ENCODE results near the gene NEAT1.
A peak's percentile ranks its signal among the peaks of the same experiment; 100 is the strongest.

The NEAT1 gene

DNA sequence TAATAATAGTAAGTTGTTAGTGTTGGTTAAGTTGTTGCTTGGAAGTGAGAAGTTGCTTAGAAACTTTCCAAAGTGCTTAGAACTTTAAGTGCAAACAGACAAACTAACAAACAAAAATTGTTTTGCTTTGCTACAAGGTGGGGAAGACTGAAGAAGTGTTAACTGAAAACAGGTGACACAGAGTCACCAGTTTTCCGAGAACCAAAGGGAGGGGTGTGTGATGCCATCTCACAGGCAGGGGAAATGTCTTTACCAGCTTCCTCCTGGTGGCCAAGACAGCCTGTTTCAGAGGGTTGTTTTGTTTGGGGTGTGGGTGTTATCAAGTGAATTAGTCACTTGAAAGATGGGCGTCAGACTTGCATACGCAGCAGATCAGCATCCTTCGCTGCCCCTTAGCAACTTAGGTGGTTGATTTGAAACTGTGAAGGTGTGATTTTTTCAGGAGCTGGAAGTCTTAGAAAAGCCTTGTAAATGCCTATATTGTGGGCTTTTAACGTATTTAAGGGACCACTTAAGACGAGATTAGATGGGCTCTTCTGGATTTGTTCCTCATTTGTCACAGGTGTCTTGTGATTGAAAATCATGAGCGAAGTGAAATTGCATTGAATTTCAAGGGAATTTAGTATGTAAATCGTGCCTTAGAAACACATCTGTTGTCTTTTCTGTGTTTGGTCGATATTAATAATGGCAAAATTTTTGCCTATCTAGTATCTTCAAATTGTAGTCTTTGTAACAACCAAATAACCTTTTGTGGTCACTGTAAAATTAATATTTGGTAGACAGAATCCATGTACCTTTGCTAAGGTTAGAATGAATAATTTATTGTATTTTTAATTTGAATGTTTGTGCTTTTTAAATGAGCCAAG lies 2.7 kb downstream of the NEAT1 start:
- H3K36me3 ChIP-seq (ENCODE audit: insufficient read depth, insufficient read length, low read length) = peaks cover 36% of the 10 kb centered on the region
- TF ChIP-seq ZNF274 (IDR thresholded peaks at IDR 0.05; ENCODE audit: low read depth, low read length) (no peak), SUZ12 (IDR thresholded peaks at IDR 0.05; ENCODE audit: extremely low read depth, insufficient read depth, insufficient read length) (no peak), YY1 (IDR thresholded peaks at IDR 0.05; ENCODE audit: insufficient read depth, insufficient read length) (no peak)
- H3K9me3 ChIP-seq (ENCODE audit: insufficient read depth, low read length) = no peaks in the 10 kb centered on the region
- H3K4me1 ChIP-seq (ENCODE audit: insufficient read depth, insufficient read length) = peaks cover 9% of the 10 kb centered on the region
- no peaks in the 10 kb centered on the region for H3K27me3 ChIP-seq (ENCODE audit: insufficient read depth, insufficient read length)
- peak overlapping the region; percentile 90 for H3K4me3 ChIP-seq (ENCODE audit: insufficient read length, low read depth)
- H3K9ac ChIP-seq (ENCODE audit: insufficient read length, low read depth) = peak overlapping the region; percentile 98
- DNase-seq (ENCODE audit: low read depth, low spot score) = no peak

DNA sequence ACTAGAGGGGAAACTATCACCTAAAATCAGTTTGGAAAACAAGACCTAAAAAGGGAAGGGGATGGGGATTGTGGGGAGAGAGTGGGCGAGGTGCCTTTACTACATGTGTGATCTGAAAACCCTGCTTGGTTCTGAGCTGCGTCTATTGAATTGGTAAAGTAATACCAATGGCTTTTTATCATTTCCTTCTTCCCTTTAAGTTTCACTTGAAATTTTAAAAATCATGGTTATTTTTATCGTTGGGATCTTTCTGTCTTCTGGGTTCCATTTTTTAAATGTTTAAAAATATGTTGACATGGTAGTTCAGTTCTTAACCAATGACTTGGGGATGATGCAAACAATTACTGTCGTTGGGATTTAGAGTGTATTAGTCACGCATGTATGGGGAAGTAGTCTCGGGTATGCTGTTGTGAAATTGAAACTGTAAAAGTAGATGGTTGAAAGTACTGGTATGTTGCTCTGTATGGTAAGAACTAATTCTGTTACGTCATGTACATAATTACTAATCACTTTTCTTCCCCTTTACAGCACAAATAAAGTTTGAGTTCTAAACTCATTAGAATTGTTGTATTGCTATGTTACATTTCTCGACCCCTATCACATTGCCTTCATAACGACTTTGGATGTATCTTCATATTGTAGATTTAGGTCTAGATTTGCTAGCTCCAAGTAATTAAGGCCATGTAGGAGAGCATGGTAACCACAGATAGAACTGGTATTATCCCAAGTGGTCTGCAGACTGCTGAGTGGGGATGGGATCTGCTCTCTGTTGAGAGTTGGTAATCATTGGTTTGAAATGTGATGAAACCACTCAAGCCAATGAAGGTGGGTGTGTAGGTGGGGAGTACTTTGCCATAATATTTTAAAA lies 3.6 kb downstream of the NEAT1 start:
- no peak for TF ChIP-seq YY1 (IDR thresholded peaks at IDR 0.05; ENCODE audit: insufficient read depth, insufficient read length)
- TF ChIP-seq SUZ12 (IDR thresholded peaks at IDR 0.05; ENCODE audit: extremely low read depth, insufficient read depth, insufficient read length) = no peak
- no peak for TF ChIP-seq ZNF274 (IDR thresholded peaks at IDR 0.05; ENCODE audit: low read depth, low read length)
- Histone ChIP-seq H3K27me3 (ENCODE audit: insufficient read depth, insufficient read length) (no peaks in the 10 kb centered on the region), H3K9me3 (ENCODE audit: insufficient read depth, low read length) (no peaks in the 10 kb centered on the region), H3K9ac (ENCODE audit: insufficient read length, low read depth) (peak overlapping the region; percentile 39), H3K36me3 (ENCODE audit: insufficient read depth, insufficient read length, low read length) (peaks cover 39% of the 10 kb centered on the region), H3K4me3 (ENCODE audit: insufficient read length, low read depth) (peak overlapping the region; percentile 90), H3K4me1 (ENCODE audit: insufficient read depth, insufficient read length) (peaks cover 8% of the 10 kb centered on the region)
- no peak for DNase-seq (ENCODE audit: low read depth, low spot score)

DNA sequence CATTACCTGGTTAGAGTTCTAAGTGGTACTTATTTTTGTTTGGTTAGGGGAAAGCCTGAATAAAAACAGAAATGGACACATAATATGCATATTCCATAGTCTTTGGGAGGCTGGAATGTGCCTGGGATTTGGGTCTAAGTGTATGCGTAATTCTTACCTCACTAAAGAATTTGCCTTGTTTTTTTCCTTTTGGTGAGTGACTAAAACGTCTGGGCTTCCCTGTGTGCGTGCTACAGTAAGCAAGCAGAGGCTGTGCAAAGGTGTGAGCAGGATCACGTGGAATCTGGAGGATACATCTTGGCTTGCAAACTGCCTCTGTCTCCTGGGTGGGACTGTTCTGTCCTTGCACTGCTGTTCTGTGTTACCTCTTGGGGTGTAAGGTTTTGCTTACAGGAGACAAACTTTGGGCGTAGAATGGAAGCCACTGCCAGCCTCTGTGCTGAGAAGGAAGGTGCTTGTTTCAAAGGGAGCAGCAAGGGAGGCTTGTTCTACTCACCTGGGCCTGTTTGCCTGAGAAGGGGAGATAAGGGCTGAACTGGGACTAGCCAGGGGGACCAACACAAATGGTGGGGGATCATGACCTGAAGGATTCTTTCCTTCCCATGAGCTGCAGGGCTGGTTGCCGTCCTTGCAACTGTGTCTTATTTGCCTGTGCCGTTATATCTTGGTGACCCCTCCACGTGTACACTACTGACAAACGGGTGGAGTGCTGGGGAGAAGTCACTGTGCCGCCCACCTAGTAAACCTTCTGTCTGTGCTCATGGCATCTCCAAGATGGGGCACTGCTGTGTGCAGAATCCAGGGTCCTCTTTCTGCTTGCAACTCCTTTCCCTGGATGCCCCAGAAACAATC lies 4.5 kb downstream of the NEAT1 start:
- no peak overlapping the region for H3K4me3 ChIP-seq (ENCODE audit: insufficient read length, low read depth)
- no peak for DNase-seq (ENCODE audit: low read depth, low spot score)
- H3K4me1 ChIP-seq (ENCODE audit: insufficient read depth, insufficient read length) = peaks cover 5% of the 10 kb centered on the region
- no peaks in the 10 kb centered on the region for H3K9me3 ChIP-seq (ENCODE audit: insufficient read depth, low read length)
- H3K27me3 ChIP-seq (ENCODE audit: insufficient read depth, insufficient read length) = no peaks in the 10 kb centered on the region
- H3K9ac ChIP-seq (ENCODE audit: insufficient read length, low read depth) = no peak overlapping the region
- H3K36me3 ChIP-seq (ENCODE audit: insufficient read depth, insufficient read length, low read length) = peaks cover 41% of the 10 kb centered on the region
- TF ChIP-seq SUZ12 (IDR thresholded peaks at IDR 0.05; ENCODE audit: extremely low read depth, insufficient read depth, insufficient read length) = no peak
- TF ChIP-seq ZNF274 (IDR thresholded peaks at IDR 0.05; ENCODE audit: low read depth, low read length) = no peak
- no peak for TF ChIP-seq YY1 (IDR thresholded peaks at IDR 0.05; ENCODE audit: insufficient read depth, insufficient read length)

DNA sequence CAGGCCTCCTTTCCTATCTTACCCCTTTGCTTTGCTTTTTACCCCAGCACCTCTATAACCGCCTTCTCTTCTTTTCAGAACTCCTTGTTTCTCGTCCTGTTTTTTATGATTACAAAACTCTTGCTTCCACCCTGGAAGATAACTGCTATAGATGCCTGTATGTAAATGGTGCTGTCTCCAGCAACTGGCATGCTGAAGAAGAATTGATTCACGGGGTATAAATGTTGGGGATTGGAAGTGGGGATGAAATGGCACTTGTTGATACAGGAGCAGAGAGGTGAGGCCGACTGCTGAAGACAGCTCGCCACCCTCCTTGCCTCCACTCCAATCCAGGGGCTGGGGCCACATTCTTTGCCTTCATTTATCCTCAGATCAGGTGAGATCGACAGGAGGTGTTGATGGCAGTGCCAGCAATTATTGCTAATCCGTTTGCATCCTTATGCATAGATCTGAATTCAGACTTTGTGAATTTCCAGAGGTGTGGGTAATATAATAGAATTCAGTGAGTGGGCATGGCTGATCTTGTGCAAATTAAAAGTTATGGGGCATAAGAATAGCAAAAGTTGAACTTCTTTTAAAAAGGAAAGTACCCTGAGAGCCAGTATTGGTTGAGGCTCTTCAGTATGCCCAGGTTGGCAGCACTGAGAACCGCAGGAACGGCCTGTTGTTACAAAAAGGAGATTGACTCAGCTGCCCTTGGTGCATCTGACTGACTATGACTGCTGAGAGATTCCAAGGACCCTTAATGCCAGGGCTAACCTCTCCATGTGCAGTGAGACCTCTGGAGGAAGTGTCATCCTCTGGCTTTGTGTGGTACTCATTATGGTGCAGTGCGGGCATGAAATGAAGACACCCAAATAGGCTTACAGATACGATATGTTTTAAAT lies 5.3 kb downstream of the NEAT1 start:
- Histone ChIP-seq H3K4me3 (ENCODE audit: insufficient read length, low read depth) (no peak overlapping the region), H3K27me3 (ENCODE audit: insufficient read depth, insufficient read length) (no peaks in the 10 kb centered on the region), H3K9me3 (ENCODE audit: insufficient read depth, low read length) (no peaks in the 10 kb centered on the region), H3K36me3 (ENCODE audit: insufficient read depth, insufficient read length, low read length) (peaks cover 41% of the 10 kb centered on the region), H3K4me1 (ENCODE audit: insufficient read depth, insufficient read length) (peaks cover 5% of the 10 kb centered on the region), H3K9ac (ENCODE audit: insufficient read length, low read depth) (no peak overlapping the region)
- no peak for TF ChIP-seq SUZ12 (IDR thresholded peaks at IDR 0.05; ENCODE audit: extremely low read depth, insufficient read depth, insufficient read length)
- no peak for TF ChIP-seq ZNF274 (IDR thresholded peaks at IDR 0.05; ENCODE audit: low read depth, low read length)
- no peak for TF ChIP-seq YY1 (IDR thresholded peaks at IDR 0.05; ENCODE audit: insufficient read depth, insufficient read length)
- no peak for DNase-seq (ENCODE audit: low read depth, low spot score)

DNA sequence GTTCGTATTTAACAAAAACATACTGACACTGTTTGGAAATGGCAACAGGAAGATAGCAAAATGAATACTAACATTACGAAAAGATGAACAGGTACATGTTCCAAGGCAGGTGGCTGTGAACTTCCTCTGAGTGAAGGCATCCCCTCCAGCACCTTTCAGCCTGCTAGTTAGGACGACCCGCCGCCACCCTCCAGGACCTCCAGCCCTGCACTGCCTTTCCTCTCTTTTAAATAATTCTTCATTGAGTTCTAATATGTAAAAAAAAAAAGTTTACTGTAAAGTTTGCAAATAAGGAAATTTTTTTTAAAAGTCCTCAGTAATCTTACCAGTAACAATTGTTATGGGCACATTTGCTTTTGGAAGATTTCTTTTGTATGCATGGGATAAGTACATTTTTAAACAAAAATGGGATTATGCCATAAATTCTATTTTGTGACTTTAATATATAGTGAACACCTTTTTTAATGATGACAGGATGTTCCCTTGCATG lies 6.0 kb downstream of the NEAT1 start:
- H3K4me3 ChIP-seq (ENCODE audit: insufficient read length, low read depth) = no peak overlapping the region
- TF ChIP-seq ZNF274 (IDR thresholded peaks at IDR 0.05; ENCODE audit: low read depth, low read length) (no peak), SUZ12 (IDR thresholded peaks at IDR 0.05; ENCODE audit: extremely low read depth, insufficient read depth, insufficient read length) (no peak), YY1 (IDR thresholded peaks at IDR 0.05; ENCODE audit: insufficient read depth, insufficient read length) (no peak)
- H3K4me1 ChIP-seq (ENCODE audit: insufficient read depth, insufficient read length) = peaks cover 5% of the 10 kb centered on the region
- no peak for DNase-seq (ENCODE audit: low read depth, low spot score)
- no peaks in the 10 kb centered on the region for H3K9me3 ChIP-seq (ENCODE audit: insufficient read depth, low read length)
- peaks cover 36% of the 10 kb centered on the region for H3K36me3 ChIP-seq (ENCODE audit: insufficient read depth, insufficient read length, low read length)
- H3K9ac ChIP-seq (ENCODE audit: insufficient read length, low read depth) = no peak overlapping the region
- H3K27me3 ChIP-seq (ENCODE audit: insufficient read depth, insufficient read length) = no peaks in the 10 kb centered on the region
